Activated CD8-positive, alpha-beta memory T cell treated with anti-CD3 and anti-CD28 coated beads, Interleukin-2, amount 50 U/mL, for 48 hours (primary cell): ENCODE results near the gene COL23A1.
"Not testable (repeated sequence)": the region's sequence is repeated elsewhere in the genome, so short reads cannot be mapped to it uniquely, and the experiment has no call there.

ENCODE experiments used
- DNase-seq: peaks from one replicate; pipeline ENCODE4 v3.0.0-alpha.2; 2020

COL23A1 gene

DNA sequence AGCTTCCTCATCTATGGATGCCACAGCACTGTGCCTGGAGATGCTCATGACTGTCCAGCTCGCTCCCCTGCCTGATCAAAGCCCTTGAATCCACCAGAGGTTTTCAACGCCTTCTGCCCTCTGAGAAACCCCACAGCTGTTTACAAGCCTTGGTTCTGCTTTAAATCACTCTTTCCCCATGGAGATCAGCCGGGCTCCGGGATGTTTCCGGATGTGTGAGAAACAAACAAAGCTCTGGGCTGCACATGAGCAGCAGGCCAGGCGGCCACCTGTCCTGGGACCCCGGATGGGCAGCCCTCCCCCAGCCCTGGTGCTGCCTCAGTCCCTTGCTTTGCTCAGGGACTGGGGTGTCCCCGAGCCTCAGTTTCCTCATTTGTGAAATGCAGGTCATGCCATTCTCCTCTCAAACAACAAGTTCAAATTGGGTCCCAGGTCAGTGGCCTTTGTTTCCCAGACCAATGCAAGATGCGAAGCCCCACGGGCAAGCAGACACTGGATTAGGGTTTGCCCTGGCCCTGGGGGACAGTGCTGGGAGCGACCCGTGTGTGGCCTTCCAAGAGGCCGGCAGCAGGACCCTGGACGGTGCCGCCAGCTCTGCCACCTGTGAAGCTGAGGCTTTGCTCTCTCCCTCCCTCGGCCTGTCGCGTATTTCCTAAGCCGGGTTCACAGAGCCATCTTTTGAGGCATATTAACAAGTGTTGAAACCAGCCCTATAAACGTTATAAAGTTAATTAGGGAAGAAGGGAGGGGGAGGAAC, 315.2 kb downstream of the COL23A1 start:
- no peak for DNase-seq

DNA sequence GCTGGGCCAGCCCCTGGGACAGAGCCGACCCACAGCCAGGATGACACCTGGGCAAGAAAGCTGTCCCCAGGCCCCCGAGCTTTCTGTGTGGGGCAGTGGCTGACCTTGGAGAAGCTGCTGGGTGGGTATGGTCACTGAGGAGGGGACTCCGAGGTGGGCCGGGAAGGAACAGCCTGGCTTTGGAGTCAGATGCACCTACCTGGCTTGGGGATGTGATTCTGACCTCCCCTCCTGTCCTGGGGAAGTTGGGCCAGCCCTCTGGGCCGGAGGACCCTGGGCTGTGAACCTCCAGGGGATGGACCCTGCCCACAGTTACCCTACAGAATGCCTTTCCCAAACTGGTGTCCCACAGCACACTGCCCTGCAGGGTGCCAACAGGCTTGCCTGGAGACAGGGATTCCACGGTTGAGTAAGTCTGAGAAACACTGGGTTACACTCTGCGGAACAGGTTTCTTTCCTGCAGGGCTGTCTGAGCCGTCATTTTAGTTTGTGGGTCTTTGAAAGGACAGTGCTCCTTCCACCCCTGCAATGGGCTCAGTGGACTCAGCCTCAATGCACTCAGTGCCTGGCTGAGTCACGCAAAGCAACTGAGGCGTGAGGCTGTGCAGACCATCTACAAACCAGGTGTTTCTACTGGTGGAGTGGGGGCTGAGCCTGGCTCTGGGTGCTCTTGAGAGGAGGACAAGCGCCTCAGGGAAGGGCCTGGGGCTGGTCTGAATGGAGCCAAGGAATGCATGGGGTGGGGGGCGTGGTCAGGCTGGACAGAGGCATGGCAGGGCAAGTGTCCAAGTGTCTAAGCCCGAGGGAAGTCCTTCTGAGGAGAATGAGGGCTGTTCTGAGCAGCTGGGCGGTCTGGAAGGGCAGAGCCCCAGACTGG, 316.3 kb downstream of the COL23A1 start:
- no peak for DNase-seq

DNA sequence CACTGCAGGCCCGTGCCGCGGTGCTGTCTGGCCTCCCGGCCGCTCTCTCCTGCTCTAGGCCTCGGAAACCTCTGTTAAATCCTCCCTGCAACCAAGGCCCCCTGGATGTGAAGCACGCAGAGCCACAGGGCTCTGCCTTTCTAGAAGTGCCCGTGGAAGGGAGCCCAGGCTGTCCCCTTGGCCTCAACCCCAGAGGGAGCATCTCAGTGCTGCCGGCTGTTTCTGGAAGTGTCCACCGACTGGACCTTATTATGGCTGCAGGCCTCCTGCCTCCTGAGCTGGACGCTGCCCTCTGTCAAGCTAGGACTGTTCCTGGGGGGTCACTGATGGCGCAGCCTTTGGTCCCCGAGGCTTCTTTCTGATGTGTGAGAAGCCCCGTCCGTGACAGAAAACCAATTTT, 317.2 kb downstream of the COL23A1 start:
- no peak for DNase-seq

GRCh38 chr5:178272591-178272990, 317.6 kb downstream of the COL23A1 start:
- no peak for DNase-seq

DNA sequence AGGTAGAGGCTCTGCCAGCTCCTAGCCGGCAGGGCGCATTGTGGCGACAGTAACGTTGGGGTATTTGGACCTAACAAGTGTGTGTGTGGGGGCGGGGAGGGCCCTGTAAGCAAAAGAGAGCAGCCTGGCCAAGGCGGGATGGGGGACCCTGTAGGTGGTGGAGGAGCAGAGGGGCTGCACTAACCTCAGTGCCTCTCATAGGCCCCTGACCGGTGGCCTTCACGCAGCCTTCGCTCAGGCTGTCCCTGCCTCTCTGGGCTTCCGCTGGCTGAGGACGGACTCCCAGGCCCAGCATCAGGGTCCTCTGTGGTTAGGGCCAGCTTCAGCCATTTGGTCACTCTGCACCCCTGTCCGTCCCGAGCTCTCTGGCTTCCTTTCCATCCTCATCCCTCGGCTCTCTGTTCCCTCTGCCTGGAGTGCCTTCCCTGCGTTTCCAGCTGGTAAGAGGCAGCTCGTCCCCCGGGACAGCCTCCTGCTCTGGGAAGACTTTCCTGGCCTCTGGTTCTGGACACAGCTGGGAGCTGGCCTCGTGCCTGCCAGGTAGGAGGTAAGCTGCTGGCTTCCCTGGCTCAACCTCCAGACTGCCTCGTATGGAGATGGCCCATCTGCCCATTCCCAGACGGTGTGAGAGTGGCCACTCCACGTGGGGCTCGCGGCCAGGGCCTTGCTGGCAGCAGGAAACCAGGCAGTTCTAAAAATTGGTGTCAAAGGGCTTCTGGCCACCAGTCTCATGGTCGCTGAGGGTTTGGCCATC, 318.3 kb downstream of the COL23A1 start:
- DNase-seq = no peak

GRCh38 chr5:178271231-178271630, 319.0 kb downstream of the COL23A1 start:
- no peak for DNase-seq

DNA sequence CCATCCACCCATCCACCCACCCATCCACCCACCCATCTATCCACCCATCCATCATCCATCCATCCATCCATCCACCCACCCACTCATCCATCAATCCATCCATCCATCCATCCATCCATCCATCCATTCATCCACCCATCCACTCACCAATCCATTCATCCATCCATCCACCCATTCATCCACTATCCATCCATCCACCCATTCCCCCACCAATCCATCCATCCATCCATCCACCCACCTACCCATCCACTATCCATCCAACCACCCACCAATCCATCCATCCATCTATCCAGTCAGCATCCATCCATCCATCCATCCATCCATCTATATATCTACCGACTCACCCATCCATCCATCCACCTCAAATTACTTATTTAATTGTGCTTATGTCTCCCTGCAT, 320.7 kb downstream of the COL23A1 start:
- no peak for DNase-seq

DNA sequence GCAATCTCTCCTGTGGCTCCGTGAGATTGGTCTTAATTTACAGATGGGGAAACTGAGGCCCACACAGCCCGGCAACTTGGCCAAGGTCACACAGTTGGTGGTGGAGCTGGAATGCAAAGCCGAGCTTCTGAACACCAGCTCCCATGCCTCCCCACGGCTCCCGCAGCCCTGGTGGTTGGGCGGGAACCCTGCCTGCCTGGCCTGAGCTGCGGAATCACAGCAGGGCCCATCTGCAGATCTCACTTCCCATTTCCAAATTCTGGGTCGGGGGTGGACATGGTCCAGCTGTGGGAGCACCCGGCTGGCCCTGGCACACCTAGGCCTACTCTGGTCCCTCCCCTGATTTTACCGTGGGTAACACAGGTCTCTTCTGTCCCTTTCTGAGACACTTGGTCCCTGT, 322.3 kb downstream of the COL23A1 start:
- DNase-seq = no peak

DNA sequence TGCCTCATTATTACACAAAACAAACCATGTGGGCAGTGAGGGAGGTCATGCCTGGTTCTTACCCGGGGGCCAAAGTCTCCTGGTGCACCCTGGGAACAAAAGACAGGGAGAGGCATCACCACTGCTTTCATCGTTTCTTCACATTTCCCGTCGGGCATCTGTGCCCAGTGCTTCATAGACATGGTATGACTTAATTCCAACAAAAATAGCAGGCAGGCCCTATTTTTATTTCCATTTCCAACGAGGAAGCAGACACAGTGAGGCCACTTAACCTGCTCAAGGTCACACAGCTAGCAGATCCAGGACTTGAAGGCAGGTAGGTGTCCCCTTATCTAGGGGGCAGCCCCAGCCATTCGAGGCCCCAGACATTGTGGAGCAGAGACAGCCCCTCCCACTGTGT, 322.9 kb downstream of the COL23A1 start:
- no peak for DNase-seq

DNA sequence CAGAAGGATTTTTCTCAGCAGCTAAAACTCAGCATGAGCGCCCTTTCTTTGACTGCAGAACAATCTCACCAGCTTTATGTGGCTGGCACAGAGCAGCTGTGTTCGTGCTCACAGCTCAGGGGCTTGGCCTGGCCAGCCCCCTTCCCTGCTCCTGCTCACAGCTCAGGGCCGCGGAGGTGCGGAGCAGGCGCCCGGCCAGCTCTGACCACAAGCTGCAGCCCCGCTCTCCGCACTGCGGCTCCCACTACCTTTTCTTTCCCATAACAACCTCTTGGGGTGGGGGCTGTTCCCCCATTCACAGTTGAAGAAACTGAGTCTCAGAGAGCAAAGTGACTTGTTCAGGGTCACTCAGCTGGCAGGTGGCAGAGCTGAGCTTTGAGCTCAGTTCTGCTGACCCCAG, 323.6 kb downstream of the COL23A1 start:
- DNase-seq = no peak

GRCh38 chr5:178265746-178266145, 324.4 kb downstream of the COL23A1 start:
- no peak for DNase-seq

DNA sequence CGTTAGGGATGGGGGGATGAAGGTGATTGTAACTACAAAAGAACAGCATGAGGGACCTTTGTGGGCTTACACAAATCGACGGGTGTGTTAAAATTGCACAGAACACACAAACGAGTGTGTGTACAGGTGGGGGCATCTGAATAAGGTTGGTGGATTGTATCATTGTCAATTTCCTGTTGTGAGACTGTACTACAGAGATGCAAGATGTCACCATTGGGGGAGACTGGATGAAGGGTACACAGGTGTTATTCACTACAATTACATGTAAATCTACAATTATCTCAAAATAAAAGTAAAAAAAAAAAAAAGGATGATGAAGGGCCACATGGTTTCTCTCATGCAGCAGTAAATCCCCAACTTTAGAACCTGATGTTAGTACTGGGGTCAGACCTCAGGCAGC, 326.1 kb downstream of the COL23A1 start:
- no peak for DNase-seq

DNA sequence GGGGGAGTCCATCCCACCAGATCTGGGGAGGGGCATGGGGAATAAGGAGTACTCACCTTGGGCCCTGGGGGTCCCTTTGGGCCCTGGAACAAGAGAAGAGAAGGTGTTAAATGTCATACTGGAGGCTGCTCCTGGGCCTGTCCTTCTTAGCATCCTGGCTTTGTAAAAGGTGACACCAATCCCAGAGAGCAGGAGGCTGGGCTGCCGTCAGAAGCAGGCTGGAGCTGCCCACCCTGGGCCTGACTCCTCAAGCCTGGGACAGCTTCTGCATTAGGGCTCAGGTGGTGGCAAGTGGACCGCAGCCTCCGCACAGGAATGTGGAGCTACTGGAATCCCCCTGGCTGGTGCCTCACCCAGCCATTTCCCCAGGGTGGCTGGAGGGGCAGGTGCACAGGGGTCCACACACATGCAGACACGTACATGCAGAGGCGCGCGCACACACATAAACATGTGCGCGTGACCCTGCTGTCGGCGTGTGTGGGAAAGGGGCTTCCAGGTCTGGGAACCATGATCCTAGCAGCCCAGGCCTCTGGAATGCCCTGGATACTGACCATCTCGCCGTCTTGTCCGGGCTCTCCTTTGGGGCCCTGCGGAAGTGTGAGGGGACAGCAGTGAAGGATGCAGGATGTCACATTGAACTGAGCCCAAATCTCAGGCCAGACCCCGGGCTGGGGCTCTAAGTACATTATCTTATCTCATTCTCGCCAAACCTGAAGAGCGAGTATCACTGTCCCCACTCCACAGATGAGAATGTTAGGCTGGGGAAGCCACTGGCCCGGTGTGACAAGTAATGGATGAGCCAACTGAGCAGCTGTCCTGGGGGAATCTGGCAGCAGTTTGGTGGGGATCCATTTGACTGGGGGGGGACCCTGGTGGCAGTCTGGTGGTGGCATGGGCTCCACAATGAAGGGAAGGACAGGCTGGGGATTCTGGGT, 328.3 kb downstream of the COL23A1 start:
- no peak for DNase-seq

- DNase-seq = no peak
Measured at GRCh38 chr5:178259623-178260536, 330.3 kb downstream of the COL23A1 start.

GRCh38 chr5:178257650-178258049, 332.5 kb downstream of the COL23A1 start:
- DNase-seq = no peak

DNA sequence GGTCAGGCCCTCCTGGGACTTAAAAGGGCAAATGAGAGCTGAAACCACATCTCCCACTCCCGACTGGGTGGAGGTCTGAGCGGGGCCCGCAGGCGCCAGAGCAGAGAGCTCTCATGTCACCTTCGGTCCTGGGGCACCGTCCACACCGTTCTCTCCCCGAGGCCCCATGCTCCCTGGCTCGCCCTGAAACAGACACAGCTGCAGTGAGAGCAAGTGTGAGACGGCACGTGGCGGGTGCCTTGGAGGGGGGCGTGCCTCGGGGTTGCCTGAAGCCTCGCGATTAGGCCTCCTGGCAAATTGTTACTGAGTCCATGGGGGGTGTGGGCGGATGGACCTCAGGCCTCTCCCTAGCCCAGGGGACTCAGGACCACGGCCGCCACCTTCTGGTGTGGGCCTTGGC, 333.4 kb downstream of the COL23A1 start:
- DNase-seq = no peak

- DNase-seq = not testable (repeated sequence)
Measured at GRCh38 chr5:178253632-178254031, 336.6 kb downstream of the COL23A1 start.

- no peak for DNase-seq
Measured at GRCh38 chr5:178252258-178252657, 337.9 kb downstream of the COL23A1 start.

DNA sequence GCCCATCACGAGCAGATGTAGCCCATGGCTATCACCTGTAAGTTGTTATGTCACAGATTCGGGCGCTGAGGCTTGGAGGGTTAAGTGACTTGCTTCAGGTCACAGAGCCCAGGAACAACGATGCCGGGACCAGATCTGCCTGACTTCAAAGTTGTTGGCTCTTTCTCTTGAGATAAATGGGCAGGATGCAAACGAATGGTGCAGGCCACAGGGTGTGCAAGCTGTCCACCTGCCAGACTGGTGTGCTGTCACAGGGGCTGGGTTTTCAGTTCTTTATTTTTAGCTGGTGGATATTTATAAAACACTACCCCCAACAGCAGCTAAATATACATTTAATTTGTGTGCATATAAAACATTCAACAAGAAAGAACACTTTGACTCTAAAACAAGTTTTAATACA, 339.9 kb downstream of the COL23A1 start:
- no peak for DNase-seq

GRCh38 chr5:178249191-178249989, 340.8 kb downstream of the COL23A1 start:
- no peak for DNase-seq
